ENCODE measurements around the gene LHX5. TPM values are rescaled to one million over a fixed set of nuclear protein-coding genes. Genes with fewer than 3 reads are reported as not detected.

LHX5 gene
- total and polyA plus RNA-seq, 10 donors = not detected

DNA sequence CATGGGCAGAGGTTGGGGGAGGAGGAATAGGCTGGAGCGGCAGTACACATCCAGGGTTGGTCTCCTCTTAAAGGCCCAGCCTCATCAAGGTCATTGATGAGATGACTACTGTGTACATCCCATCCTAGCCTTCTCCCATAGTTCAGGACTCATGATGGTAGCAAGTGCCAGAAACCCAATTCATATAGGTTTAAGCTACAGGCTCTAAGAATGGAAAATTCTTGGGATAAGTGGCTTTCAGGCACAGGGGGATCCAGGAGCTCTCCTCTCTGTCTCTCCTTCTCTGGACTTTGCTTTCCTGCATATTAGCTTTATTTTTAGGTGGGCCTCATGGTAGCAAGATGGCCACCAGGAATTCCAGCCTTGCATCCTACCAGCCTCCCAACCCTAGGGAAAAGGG lies 43.2 kb downstream of the LHX5 start:
- intact Hi-C loops (cut with DNase I; ENCODE audit: low total_unique reads) = loop anchor here (10.0 kb wide), 1 partner anchor 104 kb away; no protein-coding TSS in a partner anchor
- peaks cover 0 to 16% (median 2%) of the 10 kb centered on the region in 6 donors for H3K4me1 ChIP-seq
- no peaks in the 10 kb centered on the region for H3K9me3 ChIP-seq
- no peaks in the 10 kb centered on the region for H3K36me3 ChIP-seq
- H3K27me3 ChIP-seq (replicated peaks in 1 of 7) = peaks cover 0 to 44% (median 0%) of the 10 kb centered on the region in 7 donors
- no peak overlapping the region for H3K4me3 ChIP-seq
- H3K27ac ChIP-seq = no peak overlapping the region
- 86 to 100% (median 94%) methylated on average over 1 of the region's 1 CpG for WGBS, 5 donors
- no peak for DNase-seq
- TF ChIP-seq, protein P1, sequence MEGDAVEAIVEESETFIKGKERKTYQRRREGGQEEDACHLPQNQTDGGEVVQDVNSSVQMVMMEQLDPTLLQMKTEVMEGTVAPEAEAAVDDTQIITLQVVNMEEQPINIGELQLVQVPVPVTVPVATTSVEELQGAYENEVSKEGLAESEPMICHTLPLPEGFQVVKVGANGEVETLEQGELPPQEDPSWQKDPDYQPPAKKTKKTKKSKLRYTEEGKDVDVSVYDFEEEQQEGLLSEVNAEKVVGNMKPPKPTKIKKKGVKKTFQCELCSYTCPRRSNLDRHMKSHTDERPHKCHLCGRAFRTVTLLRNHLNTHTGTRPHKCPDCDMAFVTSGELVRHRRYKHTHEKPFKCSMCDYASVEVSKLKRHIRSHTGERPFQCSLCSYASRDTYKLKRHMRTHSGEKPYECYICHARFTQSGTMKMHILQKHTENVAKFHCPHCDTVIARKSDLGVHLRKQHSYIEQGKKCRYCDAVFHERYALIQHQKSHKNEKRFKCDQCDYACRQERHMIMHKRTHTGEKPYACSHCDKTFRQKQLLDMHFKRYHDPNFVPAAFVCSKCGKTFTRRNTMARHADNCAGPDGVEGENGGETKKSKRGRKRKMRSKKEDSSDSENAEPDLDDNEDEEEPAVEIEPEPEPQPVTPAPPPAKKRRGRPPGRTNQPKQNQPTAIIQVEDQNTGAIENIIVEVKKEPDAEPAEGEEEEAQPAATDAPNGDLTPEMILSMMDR (IDR thresholded peaks at IDR 0.05 in 8 of 11, conservative IDR thresholded peaks at IDR 0.05 in 3 of 11) = no peak
- TF ChIP-seq POLR2AphosphoS5 (IDR thresholded peaks at IDR 0.05) (no peak), POLR2A (IDR thresholded peaks at IDR 0.05) (no peak)

DNA sequence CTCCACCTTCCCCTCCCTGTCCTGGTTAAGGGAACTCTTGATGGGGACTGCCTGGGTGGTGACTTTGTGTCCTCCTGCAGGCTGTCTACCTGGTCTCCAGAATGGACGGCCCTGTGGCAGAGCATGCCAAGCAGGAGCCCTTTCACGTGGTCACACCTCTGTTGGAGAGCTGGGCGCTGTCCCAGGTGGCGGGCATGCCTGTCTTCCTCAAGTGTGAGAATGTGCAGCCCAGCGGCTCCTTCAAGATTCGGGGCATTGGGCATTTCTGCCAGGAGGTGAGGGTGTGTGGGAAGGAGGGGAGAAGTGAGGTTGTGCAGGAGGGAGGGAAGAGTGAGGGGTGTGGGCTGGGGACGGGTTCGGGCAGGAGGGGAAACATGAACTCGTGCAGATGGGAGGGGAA lies 43.8 kb downstream of the LHX5 start:
- intact Hi-C loops (cut with DNase I; ENCODE audit: low total_unique reads) = loop anchor here (10.0 kb wide), 1 partner anchor 103 kb away; no protein-coding TSS in a partner anchor
- Histone ChIP-seq H3K27me3 (replicated peaks in 1 of 7) (peaks cover 0 to 44% (median 0%) of the 10 kb centered on the region in 7 donors), H3K36me3 (no peaks in the 10 kb centered on the region), H3K4me3 (no peak overlapping the region), H3K9me3 (no peaks in the 10 kb centered on the region), H3K4me1 (peaks cover under 1 to 22% (median 7%) of the 10 kb centered on the region in 6 donors), H3K27ac (no peak overlapping the region)
- no peak for DNase-seq
- WGBS, 5 donors = 72 to 89% (median 76%) methylated on average over 9 of the region's 9 CpGs
- TF ChIP-seq, protein P1 (IDR thresholded peaks at IDR 0.05 in 8 of 11, conservative IDR thresholded peaks at IDR 0.05 in 3 of 11) = no peak
- no peak for TF ChIP-seq POLR2A (IDR thresholded peaks at IDR 0.05)
- no peak for TF ChIP-seq POLR2AphosphoS5 (IDR thresholded peaks at IDR 0.05)

DNA sequence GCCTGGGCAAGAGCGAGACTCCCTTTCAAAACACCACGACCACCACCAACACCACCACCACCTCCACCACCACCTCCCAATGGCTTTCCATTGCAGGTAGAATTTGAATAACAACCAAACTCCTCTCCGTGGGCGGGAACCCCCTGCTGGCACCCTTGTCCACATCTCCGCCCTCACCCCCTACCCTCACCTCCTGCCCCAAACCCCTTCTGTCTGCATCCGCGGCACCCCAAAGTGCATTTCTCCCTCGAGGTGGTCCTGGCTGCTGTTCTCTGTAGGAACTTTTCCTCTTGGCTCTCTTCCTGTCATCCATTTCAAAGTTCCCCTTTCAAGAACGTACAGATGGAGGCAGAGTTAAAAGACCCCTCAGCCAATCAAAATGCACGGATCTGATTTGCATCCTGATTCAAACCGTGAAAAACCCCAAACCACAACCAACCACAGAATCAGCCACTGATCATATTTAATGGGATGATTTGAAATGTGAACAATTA lies 45.7 kb downstream of the LHX5 start:
- peaks cover 11 to 37% (median 19%) of the 10 kb centered on the region in 6 donors for H3K4me1 ChIP-seq
- 32 to 46% (median 41%) methylated on average over 11 of the region's 11 CpGs for WGBS, 5 donors
- H3K9me3 ChIP-seq = no peaks in the 10 kb centered on the region
- TF ChIP-seq, protein P1 (IDR thresholded peaks at IDR 0.05 in 8 of 11, conservative IDR thresholded peaks at IDR 0.05 in 3 of 11) = no peak
- TF ChIP-seq POLR2AphosphoS5 (IDR thresholded peaks at IDR 0.05) (no peak), POLR2A (IDR thresholded peaks at IDR 0.05) (no peak)
- H3K27me3 ChIP-seq (replicated peaks in 1 of 7) = peaks cover 0 to 42% (median 0%) of the 10 kb centered on the region in 7 donors
- intact Hi-C loops (cut with DNase I; ENCODE audit: low total_unique reads) = loop anchor here (10.0 kb wide), 1 partner anchor 101 kb away; no protein-coding TSS in a partner anchor
- H3K4me3 ChIP-seq = no peak overlapping the region
- no peaks in the 10 kb centered on the region for H3K36me3 ChIP-seq
- DNase-seq = no peak
- no peak overlapping the region for H3K27ac ChIP-seq

DNA sequence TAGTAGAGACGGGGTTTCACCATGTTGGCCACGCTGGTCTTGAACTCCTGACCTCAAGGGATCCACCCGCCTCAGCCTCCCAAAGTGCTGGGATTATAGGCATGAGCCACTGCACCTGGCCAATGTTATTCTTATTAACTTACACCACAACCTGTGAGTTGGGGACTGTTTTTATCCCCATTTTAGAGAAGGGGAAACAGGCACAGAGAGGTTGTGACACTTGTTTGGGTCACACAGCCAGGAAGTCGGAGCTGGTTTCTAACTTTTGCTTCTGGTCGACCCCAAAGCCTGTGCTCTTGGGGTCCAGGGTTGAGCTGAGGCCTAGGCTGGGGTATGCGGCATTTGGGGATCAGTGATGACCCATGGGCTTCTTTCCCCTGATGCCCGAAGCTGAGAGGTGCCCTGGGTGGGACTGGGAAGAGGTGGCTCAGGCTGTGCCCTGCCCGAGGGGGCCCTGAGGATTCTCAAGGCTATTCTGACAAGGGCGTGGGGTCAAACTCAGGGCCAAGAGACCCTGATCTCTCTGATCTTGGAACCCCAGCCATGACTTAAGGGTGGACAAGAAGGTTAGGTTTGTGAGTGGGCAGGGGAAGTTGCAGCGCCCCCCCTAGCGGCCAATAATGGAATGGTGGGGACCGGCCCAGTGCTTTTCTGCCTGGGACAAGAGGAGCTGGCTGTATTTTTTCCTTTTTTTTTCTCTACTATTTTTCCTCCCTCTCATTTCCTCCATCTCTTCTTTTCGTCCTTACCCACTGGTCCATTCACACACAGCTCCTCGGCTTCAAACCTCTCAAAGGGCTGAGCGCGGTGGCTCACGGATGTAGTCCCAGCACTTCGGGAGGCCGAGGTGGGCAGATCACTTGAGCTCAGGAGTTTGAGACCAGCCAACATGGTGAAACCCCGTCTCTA lies 46.5 kb downstream of the LHX5 start:
- intact Hi-C loops (cut with DNase I; ENCODE audit: low total_unique reads) = loop anchor here (10.0 kb wide), 1 partner anchor 100 kb away; no protein-coding TSS in a partner anchor
- TF ChIP-seq, protein P1 (IDR thresholded peaks at IDR 0.05 in 8 of 11, conservative IDR thresholded peaks at IDR 0.05 in 3 of 11) = peak; percentile 56 to 90 (median 81)
- TF ChIP-seq POLR2A (IDR thresholded peaks at IDR 0.05) = no peak
- Histone ChIP-seq H3K9me3 (no peaks in the 10 kb centered on the region), H3K36me3 (no peaks in the 10 kb centered on the region), H3K4me3 (no peak overlapping the region), H3K27me3 (replicated peaks in 1 of 7) (peaks cover 0 to 37% (median 0%) of the 10 kb centered on the region in 7 donors), H3K27ac (no peak overlapping the region), H3K4me1 (peaks cover 11 to 37% (median 19%) of the 10 kb centered on the region in 6 donors)
- 56 to 65% (median 61%) methylated on average over 17 to 20 of the region's 20 CpGs for WGBS, 5 donors
- DNase-seq = peak; percentile 80

Data from spleen (tissue), 11 donors.